SJSA1 (cell line): Measurements from ENCODE around the gene PPP6R3. TPM values are rescaled to one million over a fixed set of nuclear protein-coding genes. Genes with fewer than 3 reads are reported as not detected.

ENCODE experiments used
- DNase-seq, 2 experiments: peaks; one replicate each; pipeline ENCODE4 v3.0.0-alpha.2; 2015 to 2020; ENCODE audit warnings: low spot score in 2 of 2, low read depth in 1 of 2
- H3K27ac ChIP-seq: fragments of 250-450 bp; sonication (Bioruptor Pico); 2 replicates; pipeline ENCODE4 v1.5.1; 2020; ENCODE audit warnings: mild to moderate bottlenecking, moderate library complexity
- H3K27me3 ChIP-seq: fragments of 250-450 bp; sonication (Bioruptor Pico); replicated peaks from 2 replicates; pipeline ENCODE4 v1.5.1; 2020; ENCODE audit warnings: mild to moderate bottlenecking, moderate library complexity
- H3K36me3 ChIP-seq: fragments of 250-450 bp; sonication (Bioruptor Pico); 2 replicates; pipeline ENCODE4 v1.5.1; 2020; ENCODE audit warnings: mild to moderate bottlenecking
- H3K4me1 ChIP-seq: fragments of 250-450 bp; sonication (Bioruptor Pico); replicated peaks from 2 replicates; pipeline ENCODE4 v1.6.1; 2021; ENCODE audit warnings: mild to moderate bottlenecking
- H3K4me3 ChIP-seq: fragments of 250-450 bp; sonication (Bioruptor Pico); 2 replicates; pipeline ENCODE4 v1.5.1; 2020; ENCODE audit warnings: mild to moderate bottlenecking
- H3K9me3 ChIP-seq: fragments of 250-450 bp; sonication (Bioruptor Pico); replicated peaks from 2 replicates; pipeline ENCODE4 v1.5.1; 2020; ENCODE audit warnings: mild to moderate bottlenecking
- total RNA-seq: library from RNA; depleted of rRNA; stranded (reverse); fragments of >200 nt; shearing (Covaris generic); gene quantifications from 2 replicates; pipeline ENCODE4 v1.2.3, GENCODE V29; 2014

PPP6R3 gene
- total RNA-seq, 1 experiment from 2014 or later = 279 TPM

DNA sequence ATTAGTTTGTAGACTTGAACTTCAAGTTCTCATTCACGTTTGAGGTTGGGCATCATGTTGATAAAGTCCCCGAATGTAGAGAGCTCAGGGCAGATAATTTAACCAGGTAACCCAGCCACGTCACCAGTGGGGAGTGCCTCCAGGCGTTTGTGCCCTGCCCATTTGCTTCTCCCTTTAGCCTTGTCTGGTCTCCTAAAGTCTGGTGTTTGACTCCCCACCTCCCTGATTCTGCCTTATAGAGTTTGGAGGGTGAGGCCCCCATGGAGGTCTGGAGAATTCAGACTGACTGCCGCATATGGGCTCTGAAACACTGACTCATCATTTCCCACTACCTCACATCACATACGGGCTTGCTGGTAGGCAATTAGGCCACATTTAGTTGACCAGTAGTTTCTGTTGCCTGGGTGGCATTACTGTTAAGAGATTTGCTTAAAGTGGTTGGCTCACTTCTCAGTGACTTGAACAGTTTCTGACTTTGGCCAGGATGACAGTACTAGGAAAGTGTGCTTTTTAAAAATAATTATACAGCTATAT lies 124.5 kb downstream of the PPP6R3 start:
- no peak for DNase-seq
- H3K27ac ChIP-seq = no peak overlapping the region

GRCh38 chr11:68589547-68590216 lies 129.1 kb downstream of the PPP6R3 start:
- Histone ChIP-seq H3K9me3 (no peaks in the 10 kb centered on the region), H3K4me3 (no peak overlapping the region), H3K4me1 (peaks cover 3% of the 10 kb centered on the region; the same call in 1 of the 2 replicates), H3K27ac (no peak overlapping the region), H3K27me3 (no peaks in the 10 kb centered on the region), H3K36me3 (peaks cover 92% of the 10 kb centered on the region)
- DNase-seq = no peak

More for the DNA sequence above, 124.5 kb downstream of the PPP6R3 start:
- Histone ChIP-seq H3K4me3 (no peak overlapping the region), H3K4me1 (peaks cover 8% of the 10 kb centered on the region), H3K36me3 (peaks cover 80% of the 10 kb centered on the region), H3K9me3 (no peaks in the 10 kb centered on the region), H3K27me3 (no peaks in the 10 kb centered on the region)

- DNase-seq = no peak
- Histone ChIP-seq H3K27me3 (no peaks in the 10 kb centered on the region), H3K9me3 (no peaks in the 10 kb centered on the region), H3K36me3 (peaks cover 92% of the 10 kb centered on the region), H3K4me1 (no peaks in the 10 kb centered on the region), H3K4me3 (no peak overlapping the region), H3K27ac (no peak overlapping the region)
Observed at GRCh38 chr11:68591719-68592118, 131.2 kb downstream of the PPP6R3 start.

DNA sequence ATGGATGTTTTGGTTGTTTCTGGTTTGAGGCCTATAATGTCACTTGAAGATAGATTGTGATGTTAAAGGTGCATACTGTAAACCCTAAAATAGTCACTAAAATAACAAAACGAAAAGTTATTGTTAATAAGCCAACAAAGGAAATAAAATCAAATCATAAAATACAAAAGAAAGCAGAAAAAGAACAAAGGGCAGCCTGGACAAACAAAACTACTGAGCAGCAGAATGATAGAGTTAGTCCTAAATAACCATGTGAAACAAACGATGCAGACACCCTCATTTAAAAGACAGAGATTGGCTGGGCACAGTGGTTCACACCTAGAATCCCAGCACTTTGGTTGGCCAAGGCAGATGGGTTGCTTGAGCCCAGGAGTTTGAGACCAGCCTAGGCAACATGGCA lies 132.9 kb downstream of the PPP6R3 start:
- Histone ChIP-seq H3K27ac (no peak overlapping the region), H3K9me3 (no peaks in the 10 kb centered on the region), H3K36me3 (peaks cover 92% of the 10 kb centered on the region), H3K27me3 (no peaks in the 10 kb centered on the region), H3K4me3 (no peak overlapping the region), H3K4me1 (no peaks in the 10 kb centered on the region)
- no peak for DNase-seq

DNA sequence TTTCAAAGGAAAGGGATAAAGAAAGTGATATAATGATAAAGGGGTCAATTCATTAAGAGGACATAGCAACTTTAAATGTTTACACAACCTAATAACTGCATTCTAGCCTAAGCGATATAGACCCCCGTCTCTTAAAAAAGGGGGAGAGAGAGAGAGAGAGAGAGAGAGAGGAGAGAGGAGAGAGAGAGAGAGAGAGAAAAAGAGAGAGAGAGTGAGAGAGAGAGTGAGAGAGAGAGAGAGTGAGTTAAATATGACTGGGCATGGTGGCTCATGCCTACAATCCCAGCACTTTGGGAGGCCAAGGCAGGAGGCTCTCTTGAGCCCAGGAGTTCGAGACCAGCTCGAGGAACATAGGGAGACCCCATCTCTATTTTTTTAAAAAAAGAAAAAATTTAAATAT lies 133.6 kb downstream of the PPP6R3 start:
- peaks cover 98% of the 10 kb centered on the region for H3K36me3 ChIP-seq
- no peak overlapping the region for H3K27ac ChIP-seq
- no peak for DNase-seq
- H3K27me3 ChIP-seq = no peaks in the 10 kb centered on the region
- no peaks in the 10 kb centered on the region for H3K4me1 ChIP-seq
- no peak overlapping the region for H3K4me3 ChIP-seq
- H3K9me3 ChIP-seq = no peaks in the 10 kb centered on the region

GRCh38 chr11:68596231-68596630 lies 135.7 kb downstream of the PPP6R3 start:
- no peak for DNase-seq
- H3K27ac ChIP-seq = no peak overlapping the region
- H3K4me1 ChIP-seq = no peaks in the 10 kb centered on the region
- peaks cover 98% of the 10 kb centered on the region for H3K36me3 ChIP-seq
- no peaks in the 10 kb centered on the region for H3K9me3 ChIP-seq
- H3K27me3 ChIP-seq = no peaks in the 10 kb centered on the region
- H3K4me3 ChIP-seq = no peak overlapping the region

DNA sequence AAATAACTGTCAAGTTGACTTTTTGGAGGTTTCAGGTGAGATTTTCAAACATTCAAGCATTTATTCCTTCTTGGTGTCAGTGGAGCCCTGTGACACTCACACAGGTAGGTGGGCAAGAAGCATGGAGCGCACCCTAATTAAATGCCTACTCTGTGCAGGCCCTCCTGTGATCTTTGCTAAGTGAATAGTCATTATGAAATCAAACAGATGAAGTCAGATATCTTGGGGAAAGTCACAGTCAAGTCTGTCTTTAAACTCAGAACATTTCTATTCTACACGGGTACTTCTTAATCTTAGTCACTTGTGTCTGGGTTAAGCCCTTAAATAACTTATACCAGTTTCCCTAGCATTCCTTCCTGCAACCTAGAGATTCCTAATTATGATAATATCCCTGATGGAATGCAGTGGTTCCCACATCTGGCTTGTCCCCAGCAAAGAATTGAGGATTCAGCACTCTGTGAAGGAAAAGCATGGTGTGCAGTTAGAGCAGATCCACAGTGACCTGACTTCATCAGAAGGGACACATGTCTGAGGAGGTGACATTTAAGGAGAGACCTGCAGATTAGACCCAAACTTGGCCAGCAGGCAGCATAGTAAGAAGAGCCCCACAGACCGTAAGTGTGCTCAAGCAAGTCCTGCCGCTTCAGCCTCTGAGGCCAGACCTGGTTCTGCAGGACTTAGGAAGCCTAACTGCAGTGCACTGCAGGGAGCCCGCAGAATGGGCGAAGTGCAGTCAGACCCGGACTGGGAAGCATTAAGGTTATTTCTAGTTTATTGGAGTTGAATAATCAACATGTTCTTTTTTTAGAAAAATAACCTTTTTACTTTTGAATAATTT lies 138.5 kb downstream of the PPP6R3 start:
- Histone ChIP-seq H3K9me3 (no peaks in the 10 kb centered on the region), H3K4me1 (no peaks in the 10 kb centered on the region), H3K27me3 (no peaks in the 10 kb centered on the region), H3K27ac (no peak overlapping the region), H3K36me3 (peaks cover 98% of the 10 kb centered on the region), H3K4me3 (no peak overlapping the region)
- DNase-seq = no peak

- H3K4me1 ChIP-seq = no peaks in the 10 kb centered on the region
- no peak overlapping the region for H3K4me3 ChIP-seq
- no peaks in the 10 kb centered on the region for H3K27me3 ChIP-seq
- H3K27ac ChIP-seq = no peak overlapping the region
- no peak for DNase-seq
- H3K9me3 ChIP-seq = no peaks in the 10 kb centered on the region
- H3K36me3 ChIP-seq = peaks cover 100% of the 10 kb centered on the region
Observed at GRCh38 chr11:68601147-68601546, 140.6 kb downstream of the PPP6R3 start.

DNA sequence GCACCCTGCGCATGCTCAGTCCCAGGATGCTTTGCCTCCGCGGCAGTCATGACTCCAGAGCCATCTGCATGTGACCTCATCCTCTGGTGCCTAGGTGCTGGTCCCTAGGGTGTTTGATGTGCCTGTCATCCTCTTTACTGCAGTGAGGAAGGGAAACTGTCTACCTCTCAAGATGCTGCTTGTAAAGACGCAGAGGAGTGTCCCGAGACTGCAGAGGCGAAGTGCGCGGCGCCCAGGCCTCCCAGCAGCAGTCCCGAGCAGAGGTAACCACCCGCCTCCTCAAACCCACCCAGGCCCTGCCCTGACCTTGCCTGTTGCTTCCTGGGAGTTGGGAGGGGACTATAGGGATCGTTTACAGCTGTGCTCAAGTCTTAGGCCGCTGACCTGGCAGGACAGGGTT lies 149.2 kb downstream of the PPP6R3 start:
- Histone ChIP-seq H3K9me3 (no peaks in the 10 kb centered on the region), H3K27ac (no peak overlapping the region), H3K4me3 (no peak overlapping the region), H3K4me1 (no peaks in the 10 kb centered on the region), H3K36me3 (peaks cover 97% of the 10 kb centered on the region), H3K27me3 (no peaks in the 10 kb centered on the region)
- peak in 1 of 2 experiments; percentile 48 for DNase-seq

GRCh38 chr11:68610452-68611116 lies 150.0 kb downstream of the PPP6R3 start:
- Histone ChIP-seq H3K9me3 (no peaks in the 10 kb centered on the region), H3K4me1 (no peaks in the 10 kb centered on the region), H3K27ac (no peak overlapping the region), H3K4me3 (no peak overlapping the region), H3K27me3 (no peaks in the 10 kb centered on the region), H3K36me3 (peaks cover 97% of the 10 kb centered on the region)
- DNase-seq = no peak

- H3K27me3 ChIP-seq = no peaks in the 10 kb centered on the region; the same call in 1 of the 2 replicates
- H3K4me1 ChIP-seq = no peaks in the 10 kb centered on the region
- H3K9me3 ChIP-seq = no peaks in the 10 kb centered on the region
- DNase-seq = no peak
- no peak overlapping the region for H3K27ac ChIP-seq
- H3K4me3 ChIP-seq = no peak overlapping the region
- H3K36me3 ChIP-seq = peaks cover 57% of the 10 kb centered on the region
Observed at GRCh38 chr11:68615657-68616056, 155.1 kb downstream of the PPP6R3 start.

GRCh38 chr11:68617925-68618809 lies 157.6 kb downstream of the PPP6R3 start:
- Histone ChIP-seq H3K9me3 (no peaks in the 10 kb centered on the region), H3K4me1 (no peaks in the 10 kb centered on the region), H3K27me3 (peaks cover 6% of the 10 kb centered on the region; the same call in 1 of the 2 replicates), H3K36me3 (peaks cover 33% of the 10 kb centered on the region), H3K4me3 (no peak overlapping the region), H3K27ac (no peak overlapping the region)
- DNase-seq = no peak

DNA sequence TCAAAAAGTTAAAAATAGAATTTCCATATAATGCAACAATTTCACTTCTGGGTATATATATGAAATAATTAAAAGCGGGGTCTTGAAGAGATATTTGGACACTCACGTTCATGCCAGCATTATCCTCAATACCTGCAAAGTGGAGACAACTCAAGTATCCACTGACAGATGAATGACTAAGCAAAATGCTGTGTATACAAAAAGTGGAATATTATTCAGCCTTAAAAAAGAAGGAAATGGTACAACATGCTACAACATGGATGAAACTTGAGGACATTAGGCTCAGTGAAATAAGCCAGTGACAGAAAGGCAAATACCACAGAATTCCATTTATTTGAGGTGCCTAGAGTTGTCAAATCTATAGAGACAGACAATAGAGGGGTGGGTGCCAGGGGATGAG lies 161.3 kb downstream of the PPP6R3 start:
- Histone ChIP-seq H3K4me3 (no peak overlapping the region), H3K36me3 (no peaks in the 10 kb centered on the region; the same call in 1 of the 2 replicates), H3K27ac (no peak overlapping the region), H3K27me3 (peaks cover 6% of the 10 kb centered on the region), H3K4me1 (no peaks in the 10 kb centered on the region), H3K9me3 (no peaks in the 10 kb centered on the region)
- DNase-seq = no peak
